KOPT-K1 (cell line): Measurements from ENCODE around the gene CNBD2.
"Not testable (repeated sequence)": the region's sequence is repeated elsewhere in the genome, so short reads cannot be mapped to it uniquely, and the experiment has no call there.

Experiments
- H3K27ac ChIP-seq: fragments of 200-600 bp; sonication (generic); 2 replicates; pipeline ENCODE4 v1.5.1; 2016; ENCODE audit warnings: antibody characterized with exemption, mild to moderate bottlenecking, low read depth, low read length; ENCODE audit not compliant: poor library complexity, severe bottlenecking
- H3K36me3 ChIP-seq: fragments of 200-600 bp; sonication (generic); 2 replicates; pipeline ENCODE4 v1.5.1; 2017; ENCODE audit warnings: antibody characterized with exemption, mild to moderate bottlenecking, low read length, moderate library complexity; ENCODE audit not compliant: insufficient read depth
- H3K9me3 ChIP-seq: fragments of 200-600 bp; sonication (generic); 2 replicates; pipeline ENCODE4 v1.5.1; 2017; ENCODE audit warnings: antibody characterized with exemption, low read length, mild to moderate bottlenecking; ENCODE audit not compliant: insufficient read depth, poor library complexity, severe bottlenecking

CNBD2 gene

GRCh38 chr20:35992713-35993335, 24.4 kb downstream of the CNBD2 start:
- no peak overlapping the region for H3K27ac ChIP-seq
- no peaks in the 10 kb centered on the region for H3K9me3 ChIP-seq
- no peaks in the 10 kb centered on the region for H3K36me3 ChIP-seq

- Histone ChIP-seq H3K36me3 (no peaks in the 10 kb centered on the region), H3K27ac (no peak overlapping the region), H3K9me3 (peaks cover under 1% of the 10 kb centered on the region)
Observed at GRCh38 chr20:35994994-35995453, 26.6 kb downstream of the CNBD2 start.

- not testable (repeated sequence) for H3K36me3 ChIP-seq, H3K27ac ChIP-seq, H3K9me3 ChIP-seq
Observed at GRCh38 chr20:35996492-35996891, 28.1 kb downstream of the CNBD2 start.

GRCh38 chr20:36001331-36001730, 32.9 kb downstream of the CNBD2 start:
- H3K36me3 ChIP-seq, H3K27ac ChIP-seq: not testable (repeated sequence)
- peaks cover 28% of the 10 kb centered on the region for H3K9me3 ChIP-seq

GRCh38 chr20:36002855-36003254, 34.5 kb downstream of the CNBD2 start:
- Histone ChIP-seq H3K9me3 (peaks cover 28% of the 10 kb centered on the region), H3K36me3 (no peaks in the 10 kb centered on the region), H3K27ac (no peak overlapping the region)

GRCh38 chr20:36004045-36004444, 35.7 kb downstream of the CNBD2 start:
- H3K9me3 ChIP-seq: peaks cover 28% of the 10 kb centered on the region
- no peak overlapping the region for H3K27ac ChIP-seq
- H3K36me3 ChIP-seq: no peaks in the 10 kb centered on the region

GRCh38 chr20:36008461-36009035, 40.2 kb downstream of the CNBD2 start:
- Histone ChIP-seq H3K9me3 (peaks cover 8% of the 10 kb centered on the region), H3K27ac (no peak overlapping the region), H3K36me3 (no peaks in the 10 kb centered on the region)

- H3K9me3 ChIP-seq: no peaks in the 10 kb centered on the region
- no peak overlapping the region for H3K27ac ChIP-seq
- H3K36me3 ChIP-seq: no peaks in the 10 kb centered on the region
Observed at GRCh38 chr20:36010076-36010475, 41.7 kb downstream of the CNBD2 start.

- H3K27ac ChIP-seq: no peak overlapping the region
- H3K36me3 ChIP-seq: no peaks in the 10 kb centered on the region
- H3K9me3 ChIP-seq: no peaks in the 10 kb centered on the region
Observed at GRCh38 chr20:36010825-36011224, 42.4 kb downstream of the CNBD2 start.

GRCh38 chr20:36015806-36016403, 47.5 kb downstream of the CNBD2 start:
- Histone ChIP-seq H3K27ac (no peak overlapping the region), H3K9me3 (no peaks in the 10 kb centered on the region), H3K36me3 (no peaks in the 10 kb centered on the region)

GRCh38 chr20:36017048-36017951, 48.9 kb downstream of the CNBD2 start:
- no peak overlapping the region for H3K27ac ChIP-seq
- no peaks in the 10 kb centered on the region for H3K36me3 ChIP-seq
- H3K9me3 ChIP-seq: no peaks in the 10 kb centered on the region

- H3K27ac ChIP-seq: no peak overlapping the region
- no peaks in the 10 kb centered on the region for H3K9me3 ChIP-seq
- no peaks in the 10 kb centered on the region for H3K36me3 ChIP-seq
Observed at GRCh38 chr20:36018208-36018988, 50.0 kb downstream of the CNBD2 start.

- not testable (repeated sequence) for H3K9me3 ChIP-seq, H3K36me3 ChIP-seq, H3K27ac ChIP-seq
Observed at GRCh38 chr20:36026131-36026530, 57.7 kb downstream of the CNBD2 start.

- Histone ChIP-seq H3K27ac (no peak overlapping the region), H3K36me3 (no peaks in the 10 kb centered on the region), H3K9me3 (no peaks in the 10 kb centered on the region)
Observed at GRCh38 chr20:36028106-36028808, 59.9 kb downstream of the CNBD2 start.
